Liver (tissue), 9 donors: Measurements from ENCODE around the gene PLIN4. TPM values are rescaled to one million over a fixed set of nuclear protein-coding genes. Genes with fewer than 3 reads are reported as not detected.
A peak's percentile ranks its signal among the peaks of the same experiment; 100 is the strongest.
"Not testable (repeated sequence)": the region's sequence is repeated elsewhere in the genome, so short reads cannot be mapped to it uniquely, and the experiment has no call there.

Experiments
- DNase-seq: peaks from one replicate; pipeline ENCODE4 v3.0.0-alpha.2; 2017; ENCODE audit warnings: low spot score
- H3K27ac ChIP-seq, 2 donors: one replicate each; pipeline ENCODE4 v1.7.0; 2013; ENCODE audit warnings: inconsistent platforms in 2 of 2, low read length in 2 of 2, control low read depth in 1 of 2, low read depth in 1 of 2, mild to moderate bottlenecking in 1 of 2
- H3K27me3 ChIP-seq, 4 donors: one replicate each; pipeline versions ENCODE4 v1.6.1 to v1.7.0; 2013; ENCODE audit warnings: low read length in 3 of 4, inconsistent platforms in 1 of 4, mild to moderate bottlenecking in 1 of 4, moderate library complexity in 1 of 4; ENCODE audit not compliant: control insufficient read depth in 4 of 4, insufficient read depth in 4 of 4
- H3K36me3 ChIP-seq, 4 donors: one replicate each; pipeline versions ENCODE4 v1.6.1 to v1.7.0; 2013; ENCODE audit warnings: low read length in 3 of 4, mild to moderate bottlenecking in 3 of 4, low read depth in 1 of 4, moderate library complexity in 1 of 4; ENCODE audit not compliant: control insufficient read depth in 4 of 4, insufficient read depth in 3 of 4
- H3K4me1 ChIP-seq, 4 donors: one replicate each; pipeline versions ENCODE4 v1.6.1 to v1.7.0; 2013; ENCODE audit warnings: low read length in 3 of 4, mild to moderate bottlenecking in 3 of 4, moderate library complexity in 1 of 4; ENCODE audit not compliant: control insufficient read depth in 4 of 4, insufficient read depth in 4 of 4
- H3K4me3 ChIP-seq, 3 donors: one replicate each; pipeline versions ENCODE4 v1.6.1 to v1.7.0; 2013; ENCODE audit warnings: low read length in 3 of 3, control low read depth in 1 of 3, low read depth in 1 of 3, mild to moderate bottlenecking in 1 of 3
- H3K9ac ChIP-seq, 2 donors: one replicate each; pipeline ENCODE4 v1.7.0; 2013; ENCODE audit warnings: low read length in 2 of 2, mild to moderate bottlenecking in 2 of 2, moderate library complexity in 2 of 2, control low read depth in 1 of 2, low read depth in 1 of 2
- H3K9me3 ChIP-seq, 4 donors: one replicate each; pipeline versions ENCODE4 v1.6.1 to v1.7.0; 2013; ENCODE audit warnings: low read length in 3 of 4; ENCODE audit not compliant: control insufficient read depth in 4 of 4
- EGR1 ChIP-seq, 2 donors: IDR thresholded peaks; 2 replicates each; pipeline ENCODE4 v1.6.1; 2016 to 2018; ENCODE audit warnings: antibody characterized with exemption in 2 of 2, low read depth in 2 of 2
- FOXA1 ChIP-seq: IDR thresholded peaks from 2 replicates; pipeline ENCODE4 v1.6.1; 2016; ENCODE audit warnings: antibody characterized with exemption
- FOXA2 ChIP-seq: IDR thresholded peaks from 2 replicates; pipeline ENCODE4 v1.6.1; 2016; ENCODE audit warnings: antibody characterized with exemption
- HNF4A ChIP-seq, 2 donors: conservative IDR thresholded peaks; 2 replicates each; pipeline ENCODE4 v1.6.1; 2016; ENCODE audit warnings: antibody characterized with exemption in 2 of 2, mild to moderate bottlenecking in 2 of 2
- HNF4G ChIP-seq: IDR thresholded peaks from 2 replicates; pipeline ENCODE4 v1.6.1; 2016; ENCODE audit warnings: antibody characterized with exemption
- JUND ChIP-seq, 2 donors: IDR thresholded peaks; 2 replicates each; pipeline ENCODE4 v1.6.1; 2016; ENCODE audit warnings: antibody characterized with exemption in 2 of 2
- MAX ChIP-seq: IDR thresholded peaks from 2 replicates; pipeline ENCODE4 v1.6.1; 2016; ENCODE audit warnings: antibody characterized with exemption
- NR2F2 ChIP-seq: IDR thresholded peaks from 2 replicates; pipeline ENCODE4 v1.6.1; 2016; ENCODE audit warnings: antibody characterized with exemption
- RXRA ChIP-seq, 2 donors: IDR thresholded peaks; 2 replicates each; pipeline ENCODE4 v1.6.1; 2017 to 2018; ENCODE audit warnings: antibody characterized with exemption in 2 of 2, mild to moderate bottlenecking in 1 of 2
- SP1 ChIP-seq: IDR thresholded peaks from 2 replicates; pipeline ENCODE4 v1.6.1; 2018; ENCODE audit warnings: antibody characterized with exemption, mild to moderate bottlenecking
- YY1 ChIP-seq: IDR thresholded peaks from 2 replicates; pipeline ENCODE4 v1.6.1; 2016; ENCODE audit warnings: antibody characterized with exemption, mild to moderate bottlenecking
- ZBTB33 ChIP-seq: IDR thresholded peaks from 2 replicates; pipeline ENCODE4 v1.6.1; 2016; ENCODE audit warnings: antibody characterized with exemption
- WGBS: extraction: QIAGEN DNeasy Blood & Tissue Kit; methylation state at CpG from one replicate; pipeline ENCODE4 v1.1.7; 2013; 5-methylcytosine and 5-hydroxymethylcytosine counted together
- polyA plus RNA-seq, 2 donors: library from polyadenylated mRNA; stranded (reverse) in 1 of 2; unstranded in 1 of 2; fragments of 200-250 nt in 1 of 2; fragments of >200 nt in 1 of 2; fragmentation: Nextera tagmentation in 1 of 2; extraction: Ambion mirVana in 1 of 2; gene quantifications; one replicate each; pipeline versions ENCODE4 v1.2.1 to v1.2.3, GENCODE V29; 2013 to 2015
- total RNA-seq, 2 donors: library from RNA; depleted of rRNA; stranded (reverse); fragments of >200 nt; gene quantifications; one replicate each; pipeline ENCODE4 v1.2.3, GENCODE V29; 2014
- donor health status: healthy.
- donor health status: healthy.
- donor health status: healthy.
- donor health status: healthy.
- donor health status: healthy.

PLIN4 gene
- total and polyA plus RNA-seq, 4 donors: 3.1 to 49.1 (median 9.5) TPM

- TF ChIP-seq ZBTB33: no peak
- no peak for TF ChIP-seq HNF4A (conservative IDR thresholded peaks at IDR 0.05)
- no peak for TF ChIP-seq HNF4G
- no peak for TF ChIP-seq RXRA (IDR thresholded peaks at IDR 0.05)
- TF ChIP-seq FOXA1: no peak
- TF ChIP-seq MAX: no peak
Measured at GRCh38 chr19:4542896-4543841, 24.9 kb upstream of the PLIN4 start (continued).

- H3K9me3 ChIP-seq, H3K36me3 ChIP-seq, H3K4me3 ChIP-seq, H3K9ac ChIP-seq, DNase-seq, H3K27me3 ChIP-seq: not testable (repeated sequence)
- 89% methylated on average over 12 of the region's 12 CpGs for WGBS
- Histone ChIP-seq H3K27ac (peak overlapping the region; percentile 75 to 85), H3K4me1 (peaks cover 11 to 31% (median 19%) of the 10 kb centered on the region in 4 donors)
Measured at GRCh38 chr19:4541806-4542145, 23.5 kb upstream of the PLIN4 start.

GRCh38 chr19:4541114-4541805 is 23.0 kb upstream of the PLIN4 start:
- H3K27me3 ChIP-seq: no peaks in the 10 kb centered on the region
- H3K4me3 ChIP-seq: no peak overlapping the region
- H3K9ac ChIP-seq: no peak overlapping the region
- TF ChIP-seq FOXA2: no peak
- TF ChIP-seq HNF4A (conservative IDR thresholded peaks at IDR 0.05): peak; percentile 59 to 63
- TF ChIP-seq JUND (IDR thresholded peaks at IDR 0.05): peak in 1 of 2 donors; percentile 21
- no peak for TF ChIP-seq HNF4G
- TF ChIP-seq NR2F2: no peak
- TF ChIP-seq SP1: peak; percentile 8
- TF ChIP-seq MAX: peak; percentile 51
- TF ChIP-seq EGR1 (IDR thresholded peaks at IDR 0.05; ENCODE audit: low read depth in 2 of 2): peak in 1 of 2 donors; percentile 84
- TF ChIP-seq RXRA (IDR thresholded peaks at IDR 0.05): peak in 1 of 2 donors; percentile 48
- peak; percentile 43 for TF ChIP-seq YY1
- WGBS: 39% methylated on average over 12 of the region's 12 CpGs
- H3K27ac ChIP-seq: peak overlapping the region; percentile 75 to 85
- H3K4me1 ChIP-seq: peaks cover 9 to 26% (median 17%) of the 10 kb centered on the region in 4 donors
- H3K36me3 ChIP-seq: peaks cover 0 to 2% (median 0%) of the 10 kb centered on the region in 4 donors
- H3K9me3 ChIP-seq: no peaks in the 10 kb centered on the region
- DNase-seq: no peak
